GM19035 (cell line): Measurements from ENCODE around the gene EPHA3.
"Not testable (repeated sequence)": the region's sequence is repeated elsewhere in the genome, so short reads cannot be mapped to it uniquely, and the experiment has no call there.

Experiments used
- ATAC-seq: cut with Tn5 transposase; IDR thresholded peaks from one replicate; pipeline ENCODE4 v1.9.1; 2021; ENCODE audit not compliant: unreplicated experiment

Gene EPHA3

GRCh38 chr3:89350935-89351334 is 243.5 kb downstream of the EPHA3 start:
- not testable (repeated sequence) for ATAC-seq

- ATAC-seq, result no peak
Observed at GRCh38 chr3:89353465-89353864, 246.0 kb downstream of the EPHA3 start.

- no peak for ATAC-seq
Observed at GRCh38 chr3:89358281-89358680, 250.9 kb downstream of the EPHA3 start.

GRCh38 chr3:89360156-89360555 is 252.7 kb downstream of the EPHA3 start:
- ATAC-seq, result no peak

- ATAC-seq, result no peak
Observed at GRCh38 chr3:89362496-89362895, 255.1 kb downstream of the EPHA3 start.

GRCh38 chr3:89363171-89363570 is 255.8 kb downstream of the EPHA3 start:
- no peak for ATAC-seq

- ATAC-seq, result no peak
Observed at GRCh38 chr3:89364314-89364713, 256.9 kb downstream of the EPHA3 start.

- ATAC-seq, result no peak
Observed at GRCh38 chr3:89367166-89367565, 259.7 kb downstream of the EPHA3 start.

- ATAC-seq, result no peak
Observed at GRCh38 chr3:89368846-89369245, 261.4 kb downstream of the EPHA3 start.

GRCh38 chr3:89372456-89372855 is 265.0 kb downstream of the EPHA3 start:
- no peak for ATAC-seq

- ATAC-seq, result no peak
Observed at GRCh38 chr3:89373434-89373833, 266.0 kb downstream of the EPHA3 start.

- ATAC-seq, result no peak
Observed at GRCh38 chr3:89375451-89375850, 268.0 kb downstream of the EPHA3 start.

GRCh38 chr3:89380016-89380415 is 272.6 kb downstream of the EPHA3 start:
- no peak for ATAC-seq

GRCh38 chr3:89392991-89393390 is 285.6 kb downstream of the EPHA3 start:
- no peak for ATAC-seq

- ATAC-seq, result no peak
Observed at GRCh38 chr3:89395456-89395855, 288.0 kb downstream of the EPHA3 start.

GRCh38 chr3:89395996-89396395 is 288.6 kb downstream of the EPHA3 start:
- no peak for ATAC-seq

GRCh38 chr3:89402051-89402450 is 294.6 kb downstream of the EPHA3 start:
- ATAC-seq, result no peak

- no peak for ATAC-seq
Observed at GRCh38 chr3:89405176-89405575, 297.8 kb downstream of the EPHA3 start.

- no peak for ATAC-seq
Observed at GRCh38 chr3:89405593-89405992, 298.2 kb downstream of the EPHA3 start.

- no peak for ATAC-seq
Observed at GRCh38 chr3:89411201-89411600, 303.8 kb downstream of the EPHA3 start.

- ATAC-seq, result no peak
Observed at GRCh38 chr3:89414270-89414669, 306.8 kb downstream of the EPHA3 start.

- ATAC-seq, result no peak
Observed at GRCh38 chr3:89419647-89420241, 312.3 kb downstream of the EPHA3 start.

- no peak for ATAC-seq
Observed at GRCh38 chr3:89426060-89426459, 318.6 kb downstream of the EPHA3 start.
